H1 (cell line): ENCODE results near the gene MYO9A. TPM values are rescaled to one million over a fixed set of nuclear protein-coding genes. Genes with fewer than 3 reads are reported as not detected.

ENCODE experiments used
- CTCF ChIA-PET: fragments of 300-600 bp; sonication (Branson Sonifier 250); formaldehyde crosslinking; loops from one replicate; lab custom pipeline; 2021; ENCODE audit not compliant: partially characterized antibody; lab: Charles Lee
- POLR2A ChIA-PET: fragments of 300-600 bp; sonication (Branson Sonifier 250); formaldehyde crosslinking; loops from one replicate; lab custom pipeline; 2021; ENCODE audit warnings: inconsistent platforms; ENCODE audit not compliant: partially characterized antibody; lab: Charles Lee
- DNase-seq, 2 experiments: peaks; one replicate each; pipeline versions ENCODE4 v3.0.0 to v3.0.0-alpha.2; 2010 to 2022; ENCODE audit warnings: low spot score in 2 of 2, low read depth in 1 of 2, mixed read lengths in 1 of 2
- FAIRE-seq: peaks from 2 replicates; lab custom pipeline; 2011; peaks lifted over from hg19 to GRCh38; lab: Jason Lieb, UNC
- H2AFZ ChIP-seq: 2 replicates; pipeline ENCODE4 v1.8.1; 2012; ENCODE audit warnings: low read length, inconsistent platforms
- H2AK5ac ChIP-seq: 2 replicates; pipeline ENCODE4 v1.6.1; 2013; ENCODE audit warnings: low read depth, low read length
- H2BK120ac ChIP-seq: replicated peaks from 2 replicates; pipeline ENCODE3; 2013; ENCODE audit warnings: low read depth, low read length, inconsistent platforms
- H2BK12ac ChIP-seq: 2 replicates; pipeline ENCODE4 v1.6.1; 2013; ENCODE audit warnings: low read depth, low read length
- H2BK15ac ChIP-seq: 2 replicates; pipeline ENCODE4 v1.6.1; 2013; ENCODE audit warnings: low read length
- H2BK20ac ChIP-seq: 2 replicates; pipeline ENCODE4 v1.6.1; 2013; ENCODE audit warnings: low read length
- H2BK5ac ChIP-seq: 2 replicates; pipeline ENCODE4 v1.6.1; 2013; ENCODE audit warnings: low read depth, low read length
- H3K14ac ChIP-seq: 2 replicates; pipeline ENCODE4 v1.6.1; 2013; ENCODE audit warnings: inconsistent platforms; ENCODE audit not compliant: insufficient read length
- H3K18ac ChIP-seq: 2 replicates; pipeline ENCODE4 v1.6.1; 2013; ENCODE audit warnings: low read length; ENCODE audit errors: extremely low read depth
- H3K23ac ChIP-seq: 2 replicates; pipeline ENCODE4 v1.6.1; 2013; ENCODE audit warnings: inconsistent platforms; ENCODE audit not compliant: insufficient read length
- H3K23me2 ChIP-seq: 2 replicates; pipeline ENCODE4 v1.6.1; 2013; ENCODE audit warnings: low read depth, low read length
- H3K27ac ChIP-seq: 2 replicates; pipeline ENCODE4 v1.6.1; 2011; ENCODE audit warnings: low read depth, low read length, inconsistent platforms
- H3K27me3 ChIP-seq, 4 experiments: replicated peaks in 1 of 4; 1 replicate in 1 of 4; 2 replicates in 3 of 4; pipeline versions ENCODE4 v1.6.1 to v1.8.1; 2011 to 2013; ENCODE audit warnings: low read length in 3 of 4, mild to moderate bottlenecking in 3 of 4, inconsistent platforms in 2 of 4, mixed read lengths in 2 of 4, moderate library complexity in 1 of 4; ENCODE audit not compliant: control insufficient read depth in 3 of 4, insufficient read depth in 3 of 4; ENCODE audit errors: extremely low read depth in 1 of 4
- H3K36me3 ChIP-seq, 4 experiments: 2 replicates each; pipeline versions ENCODE4 v1.6.1 to v1.8.1; 2011 to 2013; ENCODE audit warnings: mild to moderate bottlenecking in 4 of 4, low read length in 3 of 4, moderate library complexity in 2 of 4, control low read depth in 1 of 4, inconsistent platforms in 1 of 4; ENCODE audit not compliant: insufficient read depth in 4 of 4, control insufficient read depth in 2 of 4
- H3K4ac ChIP-seq: replicated peaks from 2 replicates; pipeline ENCODE3; 2013; ENCODE audit warnings: low read length, low read depth, mixed read lengths, inconsistent platforms; ENCODE audit not compliant: insufficient read length
- H3K4me1 ChIP-seq, 4 experiments: replicated peaks in 1 of 4; 1 replicate in 1 of 4; 2 replicates in 3 of 4; pipeline versions ENCODE4 v1.6.1 to v1.8.1; 2011 to 2013; ENCODE audit warnings: low read length in 3 of 4, inconsistent platforms in 2 of 4, mixed read lengths in 1 of 4; ENCODE audit not compliant: insufficient read depth in 4 of 4, control insufficient read depth in 3 of 4
- H3K4me2 ChIP-seq, 2 experiments: 2 replicates each; pipeline versions ENCODE4 v1.6.1 to v1.8.1; 2011 to 2013; ENCODE audit warnings: low read depth in 2 of 2, low read length in 2 of 2, control low read depth in 1 of 2, inconsistent platforms in 1 of 2, mild to moderate bottlenecking in 1 of 2; ENCODE audit not compliant: insufficient read depth in 1 of 2
- H3K4me3 ChIP-seq, 4 experiments: fragments of 200-600, 300-600 bp in 1 of 4; sonication (generic), shearing (Covaris generic), sonication (Bioruptor Twin) in 1 of 4; 2 replicates each; pipeline versions ENCODE4 v1.5.1 to v1.8.1; 2011 to 2016; ENCODE audit warnings: low read length in 4 of 4, low read depth in 3 of 4, control low read depth in 2 of 4, inconsistent platforms in 2 of 4, mild to moderate bottlenecking in 2 of 4, mixed read lengths in 1 of 4, moderate library complexity in 1 of 4; ENCODE audit not compliant: insufficient read depth in 2 of 4; ENCODE audit errors: extremely low read depth in 1 of 4
- H3K56ac ChIP-seq: replicated peaks from 2 replicates; pipeline ENCODE3; 2013; ENCODE audit warnings: low read depth, mild to moderate bottlenecking, mixed read lengths, low read length, inconsistent platforms; ENCODE audit not compliant: insufficient read length
- H3K79me1 ChIP-seq: 2 replicates; pipeline ENCODE4 v1.6.1; 2013; ENCODE audit warnings: low read depth, low read length, control low read depth
- H3K79me2 ChIP-seq, 2 experiments: 2 replicates each; pipeline versions ENCODE4 v1.6.1 to v1.8.1; 2012 to 2013; ENCODE audit warnings: low read length in 2 of 2, mild to moderate bottlenecking in 2 of 2, inconsistent platforms in 1 of 2; ENCODE audit not compliant: insufficient read depth in 2 of 2, control insufficient read depth in 1 of 2
- H3K9ac ChIP-seq, 4 experiments: replicated peaks in 1 of 4; 1 replicate in 1 of 4; 2 replicates in 3 of 4; pipeline versions ENCODE4 v1.6.1 to v1.8.1; 2011 to 2013; ENCODE audit warnings: low read depth in 3 of 4, low read length in 3 of 4, control low read depth in 2 of 4, mild to moderate bottlenecking in 2 of 4, moderate library complexity in 2 of 4, inconsistent platforms in 1 of 4; ENCODE audit errors: extremely low read depth in 1 of 4
- H3K9me3 ChIP-seq, 2 experiments: 2 replicates each; pipeline versions ENCODE4 v1.6.1 to v1.8.1; 2012 to 2013; ENCODE audit warnings: mild to moderate bottlenecking in 2 of 2, moderate library complexity in 2 of 2, control low read depth in 1 of 2, inconsistent platforms in 1 of 2, low read depth in 1 of 2, low read length in 1 of 2, mixed read lengths in 1 of 2; ENCODE audit not compliant: insufficient read depth in 2 of 2
- H4K20me1 ChIP-seq, 2 experiments: replicated peaks in 1 of 2; 2 replicates each; pipeline versions ENCODE3 to v1.8.1; 2011 to 2013; ENCODE audit warnings: inconsistent platforms in 2 of 2, low read length in 2 of 2, mild to moderate bottlenecking in 1 of 2; ENCODE audit not compliant: insufficient read depth in 2 of 2, control insufficient read depth in 1 of 2
- H4K5ac ChIP-seq: 2 replicates; pipeline ENCODE4 v1.6.1; 2013; ENCODE audit warnings: low read length, low read depth, mixed read lengths, inconsistent platforms; ENCODE audit not compliant: insufficient read length
- H4K8ac ChIP-seq: 2 replicates; pipeline ENCODE4 v1.8.0; 2013; ENCODE audit warnings: mild to moderate bottlenecking, moderate library complexity, low read length, inconsistent platforms; ENCODE audit not compliant: insufficient read depth; ENCODE audit errors: extremely low read depth
- H4K91ac ChIP-seq: replicated peaks from 2 replicates; pipeline ENCODE3; 2013; ENCODE audit warnings: low read length, mixed read lengths, inconsistent platforms; ENCODE audit not compliant: insufficient read length
- BACH1 ChIP-seq: IDR thresholded peaks from 2 replicates; pipeline ENCODE4 v1.6.1; 2012; ENCODE audit warnings: low read length, improper control_type of control experiment
- CEBPB ChIP-seq: IDR thresholded peaks from 2 replicates; pipeline ENCODE4 v1.6.1; 2012; ENCODE audit warnings: low read depth, low read length
- CTBP2 ChIP-seq: IDR thresholded peaks from 2 replicates; pipeline ENCODE4 v1.7.0; 2011; ENCODE audit warnings: borderline replicate concordance, mild to moderate bottlenecking, moderate library complexity, mixed read lengths, low read length; ENCODE audit not compliant: insufficient read depth, insufficient read length
- CTCF ChIP-seq, 3 experiments: IDR thresholded peaks; 1 replicate in 2 of 3; 2 replicates in 1 of 3; pipeline versions ENCODE4 v1.5.1 to v1.6.1; 2011; ENCODE audit warnings: low read length in 3 of 3, mild to moderate bottlenecking in 3 of 3, inconsistent platforms in 2 of 3, low read depth in 1 of 3, moderate library complexity in 1 of 3; ENCODE audit not compliant: insufficient read depth in 1 of 3; ENCODE audit errors: control extremely low read depth in 1 of 3
- HDAC6 ChIP-seq: IDR thresholded peaks from one replicate; pipeline ENCODE4 v1.7.1; 2012; ENCODE audit warnings: low read depth, mild to moderate bottlenecking, inconsistent platforms, low read length, moderate library complexity
- KDM4A ChIP-seq: IDR thresholded peaks from one replicate; pipeline ENCODE4 v1.7.1; 2012; ENCODE audit warnings: low read depth, mild to moderate bottlenecking, moderate library complexity, low read length, inconsistent platforms; ENCODE audit not compliant: severe bottlenecking
- MAFK ChIP-seq: IDR thresholded peaks from 2 replicates; pipeline ENCODE4 v1.6.1; 2012; ENCODE audit warnings: low read depth, mild to moderate bottlenecking, improper control_type of control experiment, low read length
- NANOG ChIP-seq: IDR thresholded peaks from 2 replicates; pipeline ENCODE4 v1.6.1; 2011; ENCODE audit warnings: low read length, low read depth, mild to moderate bottlenecking, inconsistent platforms; ENCODE audit not compliant: insufficient read depth, poor library complexity, severe bottlenecking
- RBBP5 ChIP-seq: IDR thresholded peaks from 2 replicates; pipeline ENCODE4 v1.7.1; 2012; ENCODE audit warnings: low read depth, mild to moderate bottlenecking, inconsistent platforms, low read length, moderate library complexity, borderline replicate concordance
- SIX5 ChIP-seq: IDR thresholded peaks from 2 replicates; pipeline ENCODE4 v1.6.1; 2011; ENCODE audit warnings: mild to moderate bottlenecking, low read depth, low read length
- SP4 ChIP-seq: IDR thresholded peaks from 2 replicates; pipeline ENCODE4 v1.6.1; 2012; ENCODE audit warnings: low read length, inconsistent platforms
- TAF7 ChIP-seq: optimal IDR thresholded peaks from 2 replicates; pipeline ENCODE3; 2011; ENCODE audit warnings: low read depth, mild to moderate bottlenecking, inconsistent platforms, low read length, moderate library complexity, borderline replicate concordance
- WGBS, 2 experiments: shearing (Covaris generic) in 1 of 2; methylation state at CpG; one replicate each; pipeline versions ENCODE4 v1.1.6 to v1.1.7; 2013 to 2015; ENCODE audit warnings: low lambda C conversion rate in 2 of 2, mixed read lengths in 2 of 2, inconsistent platforms in 1 of 2, low coverage in 1 of 2, missing lambda C conversion rate in 1 of 2; ENCODE audit not compliant: insufficient replicate concordance in 2 of 2, insufficient coverage in 1 of 2, insufficient read length in 1 of 2; ENCODE audit errors: extremely low coverage in 1 of 2, missing lambda C conversion rate in 1 of 2; 5-methylcytosine and 5-hydroxymethylcytosine counted together
- polyA plus RNA-seq, 7 experiments: library from polyadenylated mRNA; depleted of rRNA in 3 of 7; stranded (reverse) in 5 of 7; unstranded in 2 of 7; fragments of >200 nt in 5 of 7; fragments of 200-250 nt in 2 of 7; gene quantifications; 1 replicate in 5 of 7; 2 replicates in 1 of 7; 4 replicates in 1 of 7; pipeline versions ENCODE4 v1.2.1 to v1.2.3, GENCODE V29; 2011 to 2013; ENCODE audit warnings: missing spikeins in 2 of 7, mixed read lengths in 2 of 7
- total RNA-seq: library from RNA; stranded (reverse); fragmentation: NEBNext Ultra II Directional; extraction: Animal tissue kit (Norgen Biotek cat#: 25700); gene quantifications from 2 replicates; pipeline ENCODE4 v1.2.1, GENCODE V29; 2021

MYO9A gene
- total and polyA plus RNA-seq, 2 of the 8 experiments (the other 6 are each of a cell fraction or from before 2014, with no cell fraction given): 3.9 to 26.0 TPM

DNA sequence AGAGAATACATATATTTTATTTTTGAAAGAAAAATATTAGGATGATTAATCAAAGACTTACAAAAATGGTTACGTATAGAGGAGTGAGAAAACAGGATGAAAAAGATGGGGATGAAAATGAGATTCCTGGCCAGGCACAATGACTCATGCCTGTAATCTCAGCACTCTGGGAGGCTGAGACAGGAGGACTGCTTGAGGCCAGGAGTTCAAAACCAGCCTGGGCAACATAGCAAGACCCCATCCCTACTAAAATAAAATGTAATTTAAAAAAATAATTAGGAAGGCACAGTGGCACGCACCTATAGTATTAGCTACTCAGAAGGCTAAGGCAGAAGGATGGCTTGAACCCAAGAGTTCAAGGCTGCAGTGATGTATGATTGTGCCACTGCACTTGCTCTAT, 11.9 kb downstream of the MYO9A start:
- Histone ChIP-seq H4K20me1 (peaks cover 0 to 3% of the 10 kb centered on the region in 2 experiments), H3K79me2 (no peaks in the 10 kb centered on the region; a peak in 1 of 4 replicates)
- no peak for TF ChIP-seq KDM4A
- TF ChIP-seq HDAC6: no peak
- TF ChIP-seq CTBP2: no peak
- no peak for TF ChIP-seq MAFK
- TF ChIP-seq CEBPB: no peak
- TF ChIP-seq RBBP5: no peak
- TF ChIP-seq SP4: no peak
- no peak for TF ChIP-seq CTCF (IDR thresholded peaks at IDR 0.05; ENCODE audit: control extremely low read depth in 1 of 3, insufficient read depth in 1 of 3, low read depth in 1 of 3, low read length in 3 of 3)
- TF ChIP-seq BACH1: no peak
- TF ChIP-seq TAF7: no peak
- TF ChIP-seq SIX5: no peak
- TF ChIP-seq NANOG: no peak

More for the DNA sequence above, 11.9 kb downstream of the MYO9A start:
- no peak overlapping the region for H3K18ac ChIP-seq
- ChIA-PET CTCF (interaction anchor here (1.4 kb wide), 1 partner anchor 16 kb away, joined by 3 read pairs; no protein-coding TSS in a partner anchor), POLR2A (interaction anchor here (1.7 kb wide), 1 partner anchor 17 kb away, joined by 3 read pairs; no protein-coding TSS in a partner anchor)
- no peak overlapping the region for H2BK20ac ChIP-seq
- no peak overlapping the region for H2AFZ ChIP-seq
- no peak overlapping the region for H3K27ac ChIP-seq
- H3K27me3 ChIP-seq: no peaks in the 10 kb centered on the region
- H3K4me2 ChIP-seq: no peak overlapping the region
- no peaks in the 10 kb centered on the region; the same call in 1 of the 2 replicates for H3K79me1 ChIP-seq
- no peak for FAIRE-seq
- no peak overlapping the region for H3K4me3 ChIP-seq
- H3K36me3 ChIP-seq: no peaks in the 10 kb centered on the region
- H3K23me2 ChIP-seq: no peaks in the 10 kb centered on the region
- no peak overlapping the region for H2BK120ac ChIP-seq
- no peak overlapping the region for H4K8ac ChIP-seq
- H2AK5ac ChIP-seq: no peak overlapping the region
- no peak overlapping the region for H3K9ac ChIP-seq
- H2BK12ac ChIP-seq: no peak overlapping the region
- H3K9me3 ChIP-seq: no peaks in the 10 kb centered on the region
- no peak overlapping the region for H4K91ac ChIP-seq
- H3K4me1 ChIP-seq: no peaks in the 10 kb centered on the region; a peak in 1 of 7 replicates
- H2BK5ac ChIP-seq: no peak overlapping the region
- H3K4ac ChIP-seq: no peak overlapping the region
- no peak for DNase-seq
- no peak overlapping the region for H2BK15ac ChIP-seq
- H3K56ac ChIP-seq: no peak overlapping the region
- no peak overlapping the region for H3K14ac ChIP-seq
- no peak overlapping the region for H3K23ac ChIP-seq
- H4K5ac ChIP-seq: no peak overlapping the region
- WGBS, 2 experiments: 96 to 100% methylated on average over 1 to 2 of the region's 2 CpGs
